HepG2 (cell line): Measurements from ENCODE around the gene TIMM8B. TPM values are rescaled to one million over a fixed set of nuclear protein-coding genes. Genes with fewer than 3 reads are reported as not detected.

Experiments used
- ATAC-seq: fragments of 200-7000 bp; cut with Tn5 transposase; 3 replicates; pipeline ENCODE4 v1.9.1; 2020; ENCODE audit warnings: mild to moderate bottlenecking, moderate library complexity
- BruUV-seq: library from RNA; stranded (reverse); fragments of 400-500 nt; replicated peaks from 2 replicates; lab custom pipeline; 2021; lab: Mats Ljungman, UMichigan
- CTCF ChIA-PET: fragments of 300-600 bp; formaldehyde crosslinking; extraction: SDS; loops from one replicate; lab custom pipeline; 2021; ENCODE audit warnings: low total read pairs, inconsistent platforms, low intra/inter-chr PET ratio; lab: Yijun Ruan, JAX
- POLR2A ChIA-PET: fragments of 350-600 bp; sonication (Branson Sonifier 250); formaldehyde crosslinking; loops from one replicate; lab custom pipeline; 2020; ENCODE audit warnings: antibody characterized with exemption, inconsistent platforms; lab: Yijun Ruan, JAX
- DNase-seq: peaks from one replicate; pipeline ENCODE4 v3.0.0-alpha.2; 2015; ENCODE audit warnings: low spot score
- FAIRE-seq: peaks from 3 replicates; lab custom pipeline; 2011; peaks lifted over from hg19 to GRCh38; lab: Jason Lieb, UNC
- H2AFZ ChIP-seq: one replicate; pipeline ENCODE4 v1.6.1; 2011; ENCODE audit warnings: low read length, inconsistent platforms
- H3K27ac ChIP-seq: fragments of 300-600 bp; 3 replicates; pipeline ENCODE4 v1.8.0; 2011; ENCODE audit warnings: mixed run types, mild to moderate bottlenecking, mixed read lengths, low read length, inconsistent platforms; ENCODE audit not compliant: insufficient read depth; ENCODE audit errors: extremely low read length
- H3K27me3 ChIP-seq, 2 experiments: fragments of 200-600 bp in 1 of 2; 2 replicates in 1 of 2; 3 replicates in 1 of 2; pipeline versions ENCODE4 v1.6.0 to v1.8.0; 2011; ENCODE audit warnings: low read length in 2 of 2, mild to moderate bottlenecking in 2 of 2, moderate library complexity in 2 of 2, inconsistent platforms in 1 of 2; ENCODE audit not compliant: insufficient read depth in 2 of 2, control insufficient read depth in 1 of 2
- H3K36me3 ChIP-seq, 2 experiments: fragments of 200-600 bp in 1 of 2; replicated peaks in 1 of 2; 2 replicates in 1 of 2; 3 replicates in 1 of 2; pipeline versions ENCODE4 v1.5.1 to v1.8.0; 2011; ENCODE audit warnings: low read length in 2 of 2, inconsistent platforms in 1 of 2; ENCODE audit not compliant: insufficient read depth in 2 of 2, control insufficient read depth in 1 of 2
- H3K4me1 ChIP-seq: 2 replicates; pipeline ENCODE4 v1.5.1; 2012; ENCODE audit warnings: low read length, inconsistent platforms; ENCODE audit not compliant: insufficient read depth
- H3K4me2 ChIP-seq: 2 replicates; pipeline ENCODE4 v1.6.0; 2011; ENCODE audit warnings: low read depth, low read length, inconsistent platforms
- H3K4me3 ChIP-seq, 3 experiments: fragments of 200-600 bp in 1 of 3; sonication (generic), shearing (Covaris generic) in 1 of 3; replicated peaks in 1 of 3; 2 replicates each; pipeline ENCODE4 v1.5.1; 2011 to 2016; ENCODE audit warnings: low read length in 3 of 3, inconsistent platforms in 2 of 3, low read depth in 2 of 3, mild to moderate bottlenecking in 2 of 3, control low read depth in 1 of 3, mixed read lengths in 1 of 3; ENCODE audit not compliant: insufficient read depth in 1 of 3
- H3K79me2 ChIP-seq: one replicate; pipeline ENCODE4 v1.6.1; 2011; ENCODE audit warnings: low read length, inconsistent platforms; ENCODE audit not compliant: insufficient read depth
- H3K9ac ChIP-seq: 2 replicates; pipeline ENCODE4 v1.6.0; 2011; ENCODE audit warnings: mild to moderate bottlenecking, low read depth, low read length, inconsistent platforms; ENCODE audit not compliant: insufficient read depth
- H3K9me3 ChIP-seq: 2 replicates; pipeline ENCODE4 v1.5.1; 2012; ENCODE audit warnings: mild to moderate bottlenecking, low read length
- H4K20me1 ChIP-seq: 2 replicates; pipeline ENCODE4 v1.6.0; 2011; ENCODE audit warnings: inconsistent platforms, mild to moderate bottlenecking, low read length, moderate library complexity; ENCODE audit not compliant: insufficient read depth
- CREBL2 ChIP-seq: sonication (generic); formaldehyde crosslinking; IDR thresholded peaks from 2 replicates; pipeline ENCODE4 v1.8.1; 2023; ENCODE audit warnings: missing genetic modification reagents, mild to moderate bottlenecking, borderline replicate concordance
- MIXL1 ChIP-seq: IDR thresholded peaks from 2 replicates; pipeline ENCODE4 v1.6.1; 2016
- NFATC3 ChIP-seq: sonication (generic); formaldehyde crosslinking; IDR thresholded peaks from 2 replicates; pipeline ENCODE4 v1.5.1; 2020; ENCODE audit warnings: mild to moderate bottlenecking, missing genetic modification reagents
- ZHX1 ChIP-seq: sonication (generic); formaldehyde crosslinking; IDR thresholded peaks from 2 replicates; pipeline ENCODE4 v1.8.1; 2022; ENCODE audit warnings: low read depth, mild to moderate bottlenecking, missing genetic modification reagents
- ZNF407 ChIP-seq: sonication (generic); formaldehyde crosslinking; IDR thresholded peaks from one replicate; pipeline ENCODE4 v1.5.1; 2020; ENCODE audit warnings: mild to moderate bottlenecking, missing genetic modification reagents; ENCODE audit errors: not compliant biosample characterization
- ZNF562 ChIP-seq: sonication (generic); formaldehyde crosslinking; IDR thresholded peaks from 2 replicates; pipeline ENCODE4 v1.8.0; 2022; ENCODE audit warnings: missing genetic modification reagents, borderline replicate concordance
- ZNF782 ChIP-seq: sonication (generic); formaldehyde crosslinking; IDR thresholded peaks from 2 replicates; pipeline ENCODE4 v1.4.0; 2020; ENCODE audit warnings: missing genetic modification reagents, mild to moderate bottlenecking, borderline replicate concordance
- WGBS: methylation state at CpG from one replicate; pipeline ENCODE4 v1.1.6; 2017; ENCODE audit warnings: low lambda C conversion rate; 5-methylcytosine and 5-hydroxymethylcytosine counted together
- in situ Hi-C: cut with HindIII; loops from 2 replicates; pipeline ENCODE4 v1.10.0; 2017; ENCODE audit warnings: low pct_unique_long_range_greater_than_20kb; ENCODE audit not compliant: extremely low pct_ligation_motif_present
- intact Hi-C: fragments of 100-400 bp; cut with micrococcal nuclease; formaldehyde crosslinking; loops from one replicate; pipeline ENCODE4 v1.10.0; 2022; ENCODE audit not compliant: unreplicated experiment
- polyA plus RNA-seq, 8 experiments: library from polyadenylated mRNA; depleted of rRNA in 3 of 8; stranded (reverse) in 7 of 8; unstranded in 1 of 8; fragments of >200 nt; fragmentation: Illumina TruSeq in 4 of 8; extraction: Trizol in 4 of 8; gene quantifications; 2 replicates each; pipeline versions ENCODE4 v1.2.1 to v1.2.3, GENCODE V29; 2011 to 2016; ENCODE audit warnings: low read depth in 4 of 8, missing spikeins in 1 of 8, mixed read lengths in 1 of 8; ENCODE audit not compliant: insufficient read depth in 1 of 8
- total RNA-seq, 5 experiments: library from RNA; depleted of rRNA; stranded (reverse); fragments of >200 nt; fragmentation: Illumina TruSeq; extraction: Trizol; gene quantifications; 2 replicates each; pipeline ENCODE4 v1.2.3, GENCODE V29; 2016; ENCODE audit warnings: low read depth in 1 of 5

Gene TIMM8B
- total and polyA plus RNA-seq, 2 of the 13 experiments (the other 11 are each of a cell fraction or from before 2014, with no cell fraction given) = 84.5 to 98.3 TPM

- WGBS = 86% methylated on average over 2 of the region's 2 CpGs
- in situ Hi-C loops = loop anchor here (10.0 kb wide), 1 partner anchor 167 kb away; no protein-coding TSS in a partner anchor
- Histone ChIP-seq H3K4me1 (peaks cover 5% of the 10 kb centered on the region; the same call in 1 of the 2 replicates), H3K4me3 (no peak overlapping the region), H3K79me2 (no peaks in the 10 kb centered on the region), H3K9me3 (no peaks in the 10 kb centered on the region), H3K9ac (no peak overlapping the region), H3K36me3 (no peaks in the 10 kb centered on the region), H2AFZ (no peak overlapping the region), H3K27me3 (no peaks in the 10 kb centered on the region), H3K4me2 (no peak overlapping the region), H4K20me1 (no peaks in the 10 kb centered on the region), H3K27ac (no peak overlapping the region)
- ChIA-PET CTCF (no interaction called here), POLR2A (no interaction called here)
- BruUV-seq = no TSS peak
- ATAC-seq (no peak), FAIRE-seq (no peak), DNase-seq (no peak)
- intact Hi-C loops = no loop called here
- no peak for TF ChIP-seq ZHX1
- no peak for TF ChIP-seq ZNF782 (CRISPR knock-in tag)
- TF ChIP-seq ZNF407 (CRISPR knock-in tag) = no peak
- no peak for TF ChIP-seq CREBL2 (CRISPR knock-in tag)
- TF ChIP-seq MIXL1 (CRISPR knock-in tag) = no peak
- TF ChIP-seq NFATC3 = no peak
- TF ChIP-seq ZNF562 = no peak
These were observed 31.6 kb upstream of the TIMM8B start for GRCh38 chr11:112118176-112118575.
